MG63 (cell line): Measurements from ENCODE around the gene FAM234B. TPM values are rescaled to one million over a fixed set of nuclear protein-coding genes. Genes with fewer than 3 reads are reported as not detected.
"Not testable (repeated sequence)": the region's sequence is repeated elsewhere in the genome, so short reads cannot be mapped to it uniquely, and the experiment has no call there.

Source experiments
- DNase-seq: peaks from one replicate; pipeline ENCODE4 v3.0.0-alpha.2; 2020
- H3K27me3 ChIP-seq: fragments of 250-450 bp; sonication (Bioruptor Pico); 2 replicates; pipeline ENCODE4 v1.5.1; 2020; ENCODE audit warnings: mild to moderate bottlenecking, moderate library complexity
- H3K36me3 ChIP-seq: fragments of 250-450 bp; sonication (Bioruptor Pico); 2 replicates; pipeline ENCODE4 v1.5.1; 2020; ENCODE audit warnings: mild to moderate bottlenecking, moderate library complexity
- H3K4me3 ChIP-seq: fragments of 250-450 bp; sonication (Bioruptor Pico); 2 replicates; pipeline ENCODE4 v1.5.1; 2020; ENCODE audit warnings: mild to moderate bottlenecking, moderate library complexity
- H3K9me3 ChIP-seq: fragments of 250-450 bp; sonication (Bioruptor Pico); 2 replicates; pipeline ENCODE4 v1.5.1; 2020; ENCODE audit warnings: mild to moderate bottlenecking, moderate library complexity
- total RNA-seq: library from RNA; depleted of rRNA; stranded (reverse); fragments of >200 nt; shearing (Covaris generic); gene quantifications from 2 replicates; pipeline ENCODE4 v1.2.3, GENCODE V29; 2014; ENCODE audit warnings: low replicate concordance

FAM234B gene
- total RNA-seq, 1 experiment from 2014 or later, result 2.4 TPM

DNA sequence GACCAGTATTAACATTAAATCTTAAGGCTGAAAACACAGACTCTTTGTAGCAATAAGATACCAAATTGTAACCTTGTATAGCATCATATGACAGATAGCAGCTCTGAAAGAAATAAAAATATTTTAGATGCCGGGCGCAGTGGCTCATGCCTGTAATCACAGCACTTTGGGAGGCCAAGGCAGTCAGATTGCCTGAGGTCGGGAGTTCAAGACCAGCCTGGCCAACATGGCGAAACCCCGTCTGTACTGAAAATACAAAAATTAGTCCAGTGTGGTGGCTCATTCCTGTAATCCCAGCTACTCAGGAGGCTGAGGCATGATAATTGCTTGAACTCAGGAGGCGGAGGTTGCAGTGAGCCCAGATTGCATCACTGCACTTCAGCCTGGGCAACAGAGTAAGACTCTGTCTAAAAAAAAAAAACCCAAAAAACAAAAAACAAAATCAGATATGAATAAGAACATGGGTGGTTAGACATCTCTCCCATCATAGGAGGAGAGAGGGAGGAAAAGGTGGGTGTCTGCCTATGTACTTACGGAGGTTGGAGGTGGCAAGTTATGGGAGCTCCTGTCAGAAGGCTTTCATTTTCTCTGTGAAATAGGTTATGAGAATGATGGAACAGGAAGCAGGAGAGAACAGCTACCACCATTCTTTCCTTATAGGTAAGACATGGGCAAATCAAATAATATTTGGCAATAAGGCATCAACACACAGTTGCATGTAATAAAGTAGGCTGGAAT is 36.5 kb upstream of the FAM234B start:
- Histone ChIP-seq H3K27me3 (no peaks in the 10 kb centered on the region), H3K9me3 (no peaks in the 10 kb centered on the region), H3K36me3 (no peaks in the 10 kb centered on the region), H3K4me3 (no peak overlapping the region)
- no peak for DNase-seq

DNA sequence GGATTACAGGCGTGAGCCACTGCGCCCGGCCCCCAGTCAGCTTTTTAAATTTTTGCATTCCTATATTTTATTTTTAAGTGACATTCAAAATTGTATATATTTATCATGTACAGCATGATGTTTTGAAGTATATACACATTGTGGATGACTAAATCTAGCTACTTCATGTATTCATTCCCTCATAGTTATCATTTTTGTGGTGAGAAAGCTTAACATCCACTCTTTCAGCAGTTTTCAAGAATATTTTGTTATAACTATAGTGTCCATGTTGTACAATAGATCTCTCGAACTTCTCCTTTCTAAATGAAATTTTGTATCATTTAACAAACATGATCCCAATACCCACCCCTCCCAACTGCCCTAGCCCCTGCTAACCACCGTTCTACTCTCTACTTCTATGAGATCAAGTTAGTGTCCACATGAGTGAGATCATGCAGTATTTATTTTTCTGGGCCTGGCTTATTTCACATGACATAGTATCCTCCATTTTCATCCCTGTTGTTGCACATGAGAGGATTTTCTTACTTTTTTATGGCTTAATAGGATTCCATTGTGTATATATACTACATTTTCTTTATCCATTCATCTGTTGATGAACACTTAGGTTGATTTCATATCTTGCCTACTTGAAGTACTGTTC is 35.3 kb upstream of the FAM234B start:
- no peak overlapping the region for H3K4me3 ChIP-seq
- DNase-seq, result no peak

DNA sequence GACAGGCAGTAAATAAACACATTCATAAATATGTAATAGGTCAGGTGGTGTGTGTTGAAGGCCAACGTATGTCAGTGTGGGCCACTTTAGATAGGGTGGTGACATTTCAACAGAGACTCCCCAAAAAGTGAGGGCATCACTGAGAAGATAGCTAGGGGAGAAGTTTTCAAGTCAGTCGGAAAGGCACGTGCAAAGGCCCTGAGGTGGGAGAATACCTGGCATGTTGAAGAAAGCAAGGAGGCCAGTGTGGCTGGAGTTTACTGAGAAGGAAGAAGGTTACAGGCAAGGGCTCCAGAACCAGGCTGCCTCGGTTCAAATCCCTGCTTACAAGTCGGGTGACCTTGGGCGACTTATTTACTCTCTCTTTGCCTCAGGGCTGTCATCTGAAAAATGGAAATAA is 33.1 kb upstream of the FAM234B start:
- H3K36me3 ChIP-seq, result no peaks in the 10 kb centered on the region
- H3K27me3 ChIP-seq, result peaks cover 4% of the 10 kb centered on the region; the same call in 1 of the 2 replicates
- DNase-seq, result no peak

More for the DNA sequence above, 35.3 kb upstream of the FAM234B start:
- Histone ChIP-seq H3K9me3 (no peaks in the 10 kb centered on the region), H3K36me3 (no peaks in the 10 kb centered on the region), H3K27me3 (no peaks in the 10 kb centered on the region)

DNA sequence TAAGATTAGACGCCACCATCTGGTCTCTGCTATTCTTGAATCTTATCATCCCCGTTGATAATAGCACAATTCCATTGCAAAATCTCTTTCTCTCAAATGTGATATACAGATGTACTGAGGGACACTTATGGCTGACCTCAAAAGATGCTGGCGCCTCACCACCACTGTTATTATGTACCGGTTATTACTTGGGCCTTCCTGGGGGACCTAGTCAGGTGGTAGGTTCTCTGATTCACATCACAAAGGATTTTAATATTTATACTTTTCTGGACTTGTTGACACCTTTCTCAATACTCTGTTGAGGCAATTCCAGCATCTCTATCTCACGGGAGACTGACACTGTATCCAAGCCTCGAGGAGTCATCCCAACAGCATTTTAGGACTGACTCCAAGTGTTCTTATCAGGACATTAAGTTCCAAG is 21.3 kb upstream of the FAM234B start:
- no peaks in the 10 kb centered on the region for H3K9me3 ChIP-seq
- H3K4me3 ChIP-seq, result no peak overlapping the region
- H3K36me3 ChIP-seq, result no peaks in the 10 kb centered on the region
- no peaks in the 10 kb centered on the region for H3K27me3 ChIP-seq
- no peak for DNase-seq

More for the DNA sequence above, 33.1 kb upstream of the FAM234B start:
- Histone ChIP-seq H3K4me3 (no peak overlapping the region), H3K9me3 (no peaks in the 10 kb centered on the region)

DNA sequence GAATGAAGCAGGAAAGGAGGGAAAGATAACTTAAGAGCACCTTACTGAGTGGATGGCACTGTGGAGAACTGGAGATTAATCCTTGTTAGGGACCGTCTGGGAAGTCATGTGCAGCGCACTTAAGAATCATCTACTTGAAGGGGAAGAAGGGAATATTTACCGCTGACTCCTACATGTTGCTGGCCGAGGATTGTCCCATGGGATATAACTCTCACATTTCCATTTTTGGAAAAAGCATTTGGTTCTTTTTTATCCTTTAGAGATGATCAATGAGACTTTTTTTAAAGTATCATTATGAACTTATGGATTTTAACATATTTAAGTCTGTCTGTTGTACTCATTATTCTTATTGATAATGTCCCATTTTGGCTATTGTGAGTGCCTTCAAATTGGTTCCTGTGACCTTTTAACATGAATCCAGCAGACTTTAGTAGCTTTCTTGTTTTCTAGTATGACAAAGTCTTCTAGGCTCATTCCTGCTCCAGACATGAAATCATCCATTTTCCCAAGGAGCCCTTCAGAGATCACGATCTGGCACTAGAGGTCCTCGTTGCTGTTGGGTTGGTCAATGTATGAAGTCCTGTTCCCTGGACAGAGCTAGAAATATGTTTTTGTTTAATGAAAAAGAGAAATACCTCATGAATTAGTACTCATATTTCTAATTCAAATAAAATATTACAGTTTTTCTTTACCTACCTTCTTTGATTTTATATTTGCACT is 20.2 kb upstream of the FAM234B start:
- peak; percentile 32 for DNase-seq
- no peaks in the 10 kb centered on the region for H3K27me3 ChIP-seq
- H3K9me3 ChIP-seq, result no peaks in the 10 kb centered on the region
- H3K36me3 ChIP-seq, result no peaks in the 10 kb centered on the region
- no peak overlapping the region for H3K4me3 ChIP-seq

DNA sequence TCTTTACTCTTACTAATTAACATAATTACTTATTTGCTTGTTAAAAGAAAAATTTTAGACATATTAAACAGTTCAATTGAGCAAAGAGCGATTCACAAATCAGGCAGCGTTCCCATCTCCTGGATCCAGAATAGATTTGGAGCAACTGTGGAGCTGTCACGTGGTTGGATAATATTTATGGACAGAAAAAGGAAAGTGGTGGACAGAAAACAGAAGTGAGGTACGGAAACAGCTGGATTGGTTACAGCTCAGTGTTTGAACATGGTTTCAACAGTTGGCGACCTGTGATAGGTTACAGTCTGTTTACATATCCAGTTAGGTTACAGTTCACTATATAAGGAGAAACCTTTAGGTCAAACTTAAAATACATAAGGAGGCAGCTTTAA is 19.7 kb upstream of the FAM234B start:
- no peaks in the 10 kb centered on the region for H3K36me3 ChIP-seq
- no peak for DNase-seq
- no peak overlapping the region for H3K4me3 ChIP-seq

DNA sequence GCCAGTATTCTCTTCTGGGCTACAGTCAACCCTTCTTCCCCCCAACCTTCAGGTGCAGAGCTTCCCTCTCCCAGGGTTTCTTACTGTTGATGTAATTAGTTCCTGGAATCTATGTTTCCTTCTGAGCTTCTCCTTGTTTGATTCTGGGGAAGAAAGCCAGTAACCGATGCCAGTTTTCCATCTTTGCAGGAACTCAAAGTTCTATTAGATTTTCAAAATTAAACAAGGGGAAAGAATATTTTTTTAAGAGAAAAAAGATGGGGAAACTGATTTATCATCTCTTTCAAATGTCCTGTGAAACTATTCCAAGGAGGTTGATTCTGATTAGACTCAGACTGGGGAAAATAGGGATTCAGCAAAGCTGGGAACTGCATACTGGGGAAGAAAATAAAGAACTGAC is 17.9 kb upstream of the FAM234B start:
- Histone ChIP-seq H3K36me3 (no peaks in the 10 kb centered on the region), H3K27me3 (no peaks in the 10 kb centered on the region), H3K9me3 (no peaks in the 10 kb centered on the region), H3K4me3 (no peak overlapping the region)
- DNase-seq, result no peak

More for the DNA sequence above, 19.7 kb upstream of the FAM234B start:
- H3K9me3 ChIP-seq, result no peaks in the 10 kb centered on the region
- H3K27me3 ChIP-seq, result no peaks in the 10 kb centered on the region

DNA sequence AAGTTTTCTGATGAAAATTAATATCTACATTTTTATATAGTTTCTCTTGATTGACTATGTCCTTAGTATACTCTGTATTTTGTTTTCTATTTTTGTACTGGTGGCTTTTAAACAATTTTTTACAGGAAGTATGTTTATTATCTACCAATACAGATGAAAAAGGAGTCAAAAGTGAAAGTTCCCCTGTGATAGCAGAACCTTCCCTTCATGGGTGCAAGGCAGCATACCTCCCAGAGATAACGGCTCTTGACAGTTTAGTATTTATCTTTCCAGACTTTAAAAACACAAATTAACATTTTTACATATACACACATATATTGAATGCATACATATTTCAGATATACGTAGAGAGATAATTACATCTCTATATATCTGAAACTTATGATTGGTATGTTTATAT is 17.1 kb upstream of the FAM234B start:
- DNase-seq, result no peak
- H3K9me3 ChIP-seq, result no peaks in the 10 kb centered on the region
- no peak overlapping the region for H3K4me3 ChIP-seq
- H3K27me3 ChIP-seq, result no peaks in the 10 kb centered on the region
- no peaks in the 10 kb centered on the region for H3K36me3 ChIP-seq

- no peaks in the 10 kb centered on the region for H3K9me3 ChIP-seq
- no peak for DNase-seq
- H3K36me3 ChIP-seq, result no peaks in the 10 kb centered on the region
- no peaks in the 10 kb centered on the region for H3K27me3 ChIP-seq
- H3K4me3 ChIP-seq, result no peak overlapping the region
These were observed 16.7 kb upstream of the FAM234B start for GRCh38 chr12:13027508-13027907.

- no peaks in the 10 kb centered on the region for H3K9me3 ChIP-seq
These were observed 15.2 kb upstream of the FAM234B start for GRCh38 chr12:13028825-13029570.

DNA sequence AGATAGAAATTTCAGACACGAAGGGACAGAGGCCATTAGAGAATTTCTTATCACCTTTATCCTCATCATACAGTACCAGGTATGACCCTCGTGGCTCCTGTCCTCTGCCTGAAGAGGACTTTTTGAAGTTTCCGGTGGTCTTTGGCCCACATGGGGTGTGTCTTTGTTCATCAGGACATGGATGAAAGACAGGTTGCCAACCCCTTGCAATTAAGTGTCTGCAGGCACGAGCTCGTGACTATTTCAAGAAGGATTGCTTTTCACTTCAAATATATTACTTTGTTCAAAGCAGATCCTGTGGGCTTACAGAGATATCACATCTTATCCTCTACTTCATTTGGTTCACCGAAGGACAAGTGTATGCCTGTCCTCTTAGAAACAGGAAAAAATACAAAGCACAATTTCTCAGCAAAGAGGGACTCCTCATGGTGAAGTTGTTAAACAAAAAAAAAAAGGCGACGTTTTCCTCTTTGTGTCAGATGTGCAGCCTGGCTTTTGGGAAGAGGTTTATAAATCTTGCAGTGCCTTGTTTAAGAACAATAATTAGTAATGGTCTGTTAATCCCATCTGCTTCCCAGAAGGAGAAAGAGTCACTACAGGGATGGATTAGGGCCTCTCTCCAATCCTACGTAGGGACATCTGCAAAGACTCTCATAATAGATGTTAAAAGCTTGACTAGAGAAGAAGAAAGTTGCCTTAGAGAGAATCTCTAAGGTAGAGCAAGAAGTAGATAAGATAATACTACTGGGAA is 13.5 kb upstream of the FAM234B start:
- H3K9me3 ChIP-seq, result no peaks in the 10 kb centered on the region

More at GRCh38 chr12:13028825-13029570, 15.2 kb upstream of the FAM234B start:
- Histone ChIP-seq H3K4me3 (no peak overlapping the region), H3K36me3 (no peaks in the 10 kb centered on the region), H3K27me3 (no peaks in the 10 kb centered on the region)
- no peak for DNase-seq

DNA sequence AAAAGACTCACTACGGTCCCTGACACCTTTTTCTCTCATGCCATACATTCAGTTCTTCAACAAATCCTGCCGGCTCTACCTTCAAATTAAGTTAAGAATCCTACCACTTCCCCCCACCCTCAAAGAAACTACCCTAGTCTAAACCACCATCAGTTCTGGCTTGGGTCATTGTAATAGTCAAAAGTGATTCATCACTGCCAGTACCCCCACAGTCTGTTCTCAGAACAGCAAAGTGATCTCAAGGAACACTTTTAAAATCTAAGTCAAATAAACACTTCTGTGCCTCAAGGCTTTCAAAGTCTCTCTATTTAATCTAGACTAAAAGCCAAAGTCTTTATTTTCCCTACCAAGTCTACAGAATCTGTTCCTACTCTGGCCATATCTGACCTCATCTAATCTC is 12.0 kb upstream of the FAM234B start:
- Histone ChIP-seq H3K4me3 (no peak overlapping the region), H3K27me3 (no peaks in the 10 kb centered on the region), H3K36me3 (no peaks in the 10 kb centered on the region), H3K9me3 (no peaks in the 10 kb centered on the region)
- no peak for DNase-seq

More for the DNA sequence above, 13.5 kb upstream of the FAM234B start:
- Histone ChIP-seq H3K27me3 (no peaks in the 10 kb centered on the region), H3K36me3 (no peaks in the 10 kb centered on the region), H3K4me3 (no peak overlapping the region)
- no peak for DNase-seq

- DNase-seq, result no peak
- Histone ChIP-seq H3K36me3 (no peaks in the 10 kb centered on the region), H3K9me3 (no peaks in the 10 kb centered on the region), H3K27me3 (no peaks in the 10 kb centered on the region), H3K4me3 (no peak overlapping the region)
These were observed 10.7 kb upstream of the FAM234B start for GRCh38 chr12:13033476-13033875.

- not testable (repeated sequence) for H3K9me3 ChIP-seq, DNase-seq, H3K27me3 ChIP-seq, H3K36me3 ChIP-seq, H3K4me3 ChIP-seq
These were observed 8.8 kb upstream of the FAM234B start for GRCh38 chr12:13035335-13035734.

DNA sequence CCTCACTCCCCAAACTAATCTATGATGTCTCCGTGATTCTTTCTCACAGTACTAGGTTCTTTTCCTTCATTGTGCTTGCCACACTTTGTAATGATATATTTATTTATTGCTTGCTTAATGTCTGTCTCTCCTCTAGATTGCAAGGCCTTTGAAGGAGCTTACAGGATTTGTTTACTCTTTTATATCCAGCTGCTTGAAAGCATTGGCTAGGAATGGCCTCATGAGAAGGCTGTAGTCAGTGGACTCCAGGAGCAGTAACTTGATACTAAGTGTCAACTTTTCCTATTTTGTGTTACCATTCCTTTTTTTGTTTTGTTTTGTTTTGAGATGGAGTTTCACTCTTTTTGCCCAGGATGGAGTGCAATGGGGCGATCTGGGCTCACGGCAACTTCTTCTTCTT is 7.3 kb upstream of the FAM234B start:
- no peaks in the 10 kb centered on the region for H3K27me3 ChIP-seq
- no peak for DNase-seq
- H3K9me3 ChIP-seq, result no peaks in the 10 kb centered on the region
- no peak overlapping the region for H3K4me3 ChIP-seq
- H3K36me3 ChIP-seq, result no peaks in the 10 kb centered on the region

- DNase-seq, result no peak
- H3K9me3 ChIP-seq, result no peaks in the 10 kb centered on the region
- H3K4me3 ChIP-seq, result no peak overlapping the region
- no peaks in the 10 kb centered on the region for H3K36me3 ChIP-seq
- no peaks in the 10 kb centered on the region for H3K27me3 ChIP-seq
These were observed 5.6 kb upstream of the FAM234B start for GRCh38 chr12:13038491-13039161.
